Activated naive CD4-positive, alpha-beta T cell treated with Interleukin-2 at 50 U/mL for 16 hours (primary cell): ENCODE data around the gene WNT6.

ENCODE experiments used
- DNase-seq: peaks from one replicate; pipeline ENCODE4 v3.0.0-alpha.2; 2020

WNT6 gene

DNA sequence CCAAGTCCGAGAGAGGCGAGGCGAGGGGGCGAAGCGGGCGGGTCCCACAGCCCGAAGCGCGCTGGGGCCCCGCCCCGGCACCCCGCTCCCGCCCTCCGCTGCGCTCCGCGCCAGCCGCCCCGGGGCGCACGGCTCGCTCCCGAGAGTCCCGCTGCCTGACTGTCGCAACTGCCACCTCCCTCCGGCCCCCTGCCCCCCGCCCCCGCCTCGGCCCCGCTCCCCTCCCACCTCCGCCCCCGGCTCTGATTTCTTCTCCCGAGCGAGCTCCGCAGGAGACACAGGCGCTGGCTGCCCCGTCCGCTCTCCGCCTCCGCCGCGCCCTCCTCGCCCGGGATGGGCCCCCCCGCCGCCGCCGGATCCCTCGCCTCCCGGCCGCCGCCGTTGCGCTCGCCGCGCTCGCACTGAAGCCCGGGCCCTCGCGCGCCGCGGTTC is at the start of gene WNT6:
WNT6 (plus strand) TSS at position 250 of the 432 bp plus-strand sequence. CDS start 233 bp downstream, outside the sequence.
- no peak for DNase-seq

DNA sequence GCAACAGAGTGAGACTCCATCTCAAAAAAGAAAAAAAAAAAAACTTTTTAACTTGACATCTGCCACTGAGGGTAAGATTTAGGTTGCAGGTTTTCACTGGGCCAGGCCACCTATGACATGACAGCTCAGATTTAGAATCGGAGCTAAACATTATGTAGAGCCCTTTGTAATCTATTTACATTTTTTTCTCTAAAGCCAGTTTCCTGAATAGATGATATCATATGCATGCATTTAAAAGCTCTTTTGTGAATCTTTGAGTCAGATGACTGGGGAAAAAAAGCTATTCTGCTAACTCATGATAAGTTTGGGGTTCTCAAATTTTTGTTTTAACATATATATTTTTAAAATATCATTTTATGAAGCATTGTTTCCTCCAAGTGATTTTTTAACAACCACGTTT is 49.3 kb upstream of the WNT6 start:
- no peak for DNase-seq

DNA sequence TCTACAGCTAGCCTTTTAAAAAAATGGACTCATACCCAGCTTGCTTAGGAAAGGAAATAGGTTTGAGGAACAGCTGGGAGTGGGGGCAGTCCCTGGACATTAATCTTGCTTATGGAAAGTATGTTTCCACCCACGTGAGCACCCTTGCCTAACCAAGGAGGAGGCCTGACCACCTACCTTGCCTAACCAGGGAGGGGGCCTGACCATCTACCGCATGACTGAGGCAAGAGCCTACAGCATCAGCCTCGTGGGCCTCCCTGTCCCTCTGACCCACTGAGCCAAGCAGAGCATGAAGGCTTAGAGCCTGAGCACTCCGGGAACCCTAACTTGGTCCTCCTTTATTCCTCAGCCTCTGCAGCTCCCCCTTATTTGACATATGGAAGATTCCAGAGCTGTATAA is 48.2 kb upstream of the WNT6 start:
- no peak for DNase-seq

DNA sequence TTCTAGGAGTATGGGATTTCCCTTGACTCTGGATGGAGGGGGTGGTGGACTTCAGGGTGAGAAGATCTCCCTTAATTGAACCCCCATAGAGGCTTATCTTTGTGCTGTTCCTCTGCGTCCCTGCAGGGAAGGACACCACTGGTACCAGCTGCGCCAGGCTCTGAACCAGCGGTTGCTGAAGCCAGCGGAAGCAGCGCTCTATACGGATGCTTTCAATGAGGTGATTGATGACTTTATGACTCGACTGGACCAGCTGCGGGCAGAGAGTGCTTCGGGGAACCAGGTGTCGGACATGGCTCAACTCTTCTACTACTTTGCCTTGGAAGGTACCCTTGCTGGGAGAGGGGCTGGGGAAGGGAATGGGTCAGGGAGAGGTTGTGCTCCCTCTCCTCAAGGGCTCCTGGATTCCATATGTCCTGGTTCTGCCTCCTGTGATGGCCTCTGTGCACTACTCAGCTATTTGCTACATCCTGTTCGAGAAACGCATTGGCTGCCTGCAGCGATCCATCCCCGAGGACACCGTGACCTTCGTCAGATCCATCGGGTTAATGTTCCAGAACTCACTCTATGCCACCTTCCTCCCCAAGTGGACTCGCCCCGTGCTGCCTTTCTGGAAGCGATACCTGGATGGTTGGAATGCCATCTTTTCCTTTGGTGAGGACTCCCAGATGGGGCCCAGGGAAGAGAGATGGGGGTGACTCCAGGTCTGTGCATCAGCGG is 47.3 kb upstream of the WNT6 start:
- no peak for DNase-seq

DNA sequence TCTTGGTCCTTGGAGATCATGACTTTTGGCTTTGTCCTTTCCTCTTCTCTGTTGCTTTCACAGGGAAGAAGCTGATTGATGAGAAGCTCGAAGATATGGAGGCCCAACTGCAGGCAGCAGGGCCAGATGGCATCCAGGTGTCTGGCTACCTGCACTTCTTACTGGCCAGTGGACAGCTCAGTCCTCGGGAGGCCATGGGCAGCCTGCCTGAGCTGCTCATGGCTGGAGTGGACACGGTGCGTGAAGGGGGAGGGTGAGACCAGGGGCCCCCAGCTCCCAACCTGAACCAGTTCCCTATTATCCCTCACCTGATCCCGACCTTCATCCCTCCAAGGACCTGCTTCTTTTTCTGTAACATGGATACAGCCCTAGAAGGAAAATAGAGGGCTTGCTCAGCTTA is 46.7 kb upstream of the WNT6 start:
- no peak for DNase-seq

DNA sequence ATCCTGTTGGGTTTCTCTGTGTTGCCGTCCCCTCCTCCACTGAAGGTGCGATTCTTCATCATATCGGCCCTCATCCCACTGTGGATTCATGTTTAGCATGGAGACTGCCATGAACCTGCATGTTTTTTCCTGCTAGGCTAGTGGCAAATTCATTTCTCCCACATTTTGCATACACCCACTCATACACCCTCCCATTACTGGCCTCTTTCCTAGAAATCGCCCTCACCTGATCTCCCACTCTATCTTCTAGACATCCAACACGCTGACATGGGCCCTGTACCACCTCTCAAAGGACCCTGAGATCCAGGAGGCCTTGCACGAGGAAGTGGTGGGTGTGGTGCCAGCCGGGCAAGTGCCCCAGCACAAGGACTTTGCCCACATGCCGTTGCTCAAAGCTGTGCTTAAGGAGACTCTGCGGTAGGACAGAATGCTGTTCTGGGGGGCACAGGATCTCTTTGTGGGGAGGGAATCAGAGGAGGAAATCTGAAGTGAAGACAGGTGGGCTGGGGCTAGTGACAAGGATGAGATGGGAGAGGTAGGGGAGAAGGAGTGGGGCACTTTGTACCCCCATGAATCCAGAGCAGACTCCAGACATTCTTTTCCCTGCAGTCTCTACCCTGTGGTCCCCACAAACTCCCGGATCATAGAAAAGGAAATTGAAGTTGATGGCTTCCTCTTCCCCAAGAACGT is 45.7 kb upstream of the WNT6 start:
- DNase-seq = no peak

DNA sequence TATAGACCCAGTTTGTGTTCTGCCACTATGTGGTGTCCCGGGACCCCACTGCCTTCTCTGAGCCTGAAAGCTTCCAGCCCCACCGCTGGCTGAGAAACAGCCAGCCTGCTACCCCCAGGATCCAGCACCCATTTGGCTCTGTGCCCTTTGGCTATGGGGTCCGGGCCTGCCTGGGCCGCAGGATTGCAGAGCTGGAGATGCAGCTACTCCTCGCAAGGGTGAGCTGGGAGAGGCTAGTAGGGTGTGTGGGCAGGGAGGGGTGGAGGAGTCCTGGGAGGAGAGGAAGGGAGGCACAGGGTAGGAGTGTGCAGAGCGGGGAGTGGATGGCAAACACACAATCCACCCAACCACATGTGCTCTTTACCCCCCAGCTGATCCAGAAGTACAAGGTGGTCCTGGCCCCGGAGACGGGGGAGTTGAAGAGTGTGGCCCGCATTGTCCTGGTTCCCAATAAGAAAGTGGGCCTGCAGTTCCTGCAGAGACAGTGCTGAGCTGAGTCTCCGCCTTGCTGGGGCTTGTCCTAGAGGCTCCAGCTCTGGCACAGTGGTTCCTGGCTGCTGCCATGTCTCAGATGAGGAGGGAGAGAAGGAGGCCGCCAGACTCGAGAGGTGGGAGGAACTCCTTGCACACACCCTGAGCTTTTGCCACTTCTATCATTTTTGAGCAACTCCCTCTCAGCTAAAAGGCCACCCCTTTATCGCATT is 44.9 kb upstream of the WNT6 start:
- DNase-seq = no peak

DNA sequence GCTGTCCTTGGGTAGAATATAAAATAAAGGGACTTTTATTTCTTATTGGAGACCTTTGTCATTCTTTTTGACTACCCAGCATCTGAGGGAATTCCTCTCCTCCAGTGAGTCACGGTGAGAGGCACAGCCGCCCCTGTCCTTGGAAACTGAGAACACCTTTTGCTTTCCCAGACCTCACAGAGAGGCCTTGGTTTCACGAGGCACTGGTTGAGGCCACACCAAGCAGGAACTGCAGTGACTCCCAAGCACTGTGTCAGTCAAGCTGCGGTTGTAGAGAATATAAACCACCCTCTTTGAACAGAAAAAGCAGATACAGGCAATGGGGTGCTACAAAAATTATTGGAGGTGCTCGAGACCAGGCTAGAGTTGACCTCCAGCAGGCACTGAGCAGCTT is 44.4 kb upstream of the WNT6 start:
- DNase-seq = no peak

DNA sequence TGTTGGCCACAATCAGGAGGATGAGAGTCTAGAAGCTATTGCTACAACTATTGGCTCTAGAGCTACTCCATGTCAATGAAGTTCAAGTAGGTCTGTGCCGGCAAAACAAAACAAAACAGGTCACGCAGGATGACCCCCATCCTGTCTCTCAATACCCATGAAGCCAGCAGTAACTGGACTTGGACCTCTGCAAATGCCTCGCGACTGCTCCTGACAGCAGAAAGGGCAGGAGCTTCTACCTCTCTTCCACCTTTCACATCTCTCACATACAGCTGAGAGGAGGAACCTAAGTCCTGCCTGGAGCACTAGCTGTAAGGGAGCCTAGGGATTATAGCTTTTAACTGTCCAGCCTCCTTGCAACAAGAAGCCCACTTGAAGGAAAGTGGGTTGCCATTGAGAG is 44.0 kb upstream of the WNT6 start:
- no peak for DNase-seq

DNA sequence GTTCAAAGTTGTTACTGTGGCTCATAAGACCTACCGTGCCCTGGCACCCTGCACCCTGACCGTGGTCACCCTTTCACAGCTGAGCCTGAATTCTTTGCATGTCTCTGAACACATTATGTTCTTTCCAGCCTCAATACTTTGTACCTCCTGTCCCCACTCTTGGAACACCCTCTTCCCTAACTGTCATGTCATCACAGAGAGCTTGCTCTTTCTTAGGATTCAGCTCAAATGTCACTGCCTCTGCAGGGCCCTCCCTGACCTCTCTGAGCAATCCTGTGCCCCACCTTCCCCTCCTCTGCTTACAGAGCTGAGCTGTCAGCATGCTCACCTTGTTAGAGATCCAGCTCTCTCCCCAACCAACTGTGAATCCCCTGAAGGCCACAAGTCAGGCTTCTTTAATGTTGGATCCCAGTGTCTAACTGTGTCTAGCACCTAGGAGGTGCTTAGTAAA is 43.0 kb upstream of the WNT6 start:
- DNase-seq = no peak

DNA sequence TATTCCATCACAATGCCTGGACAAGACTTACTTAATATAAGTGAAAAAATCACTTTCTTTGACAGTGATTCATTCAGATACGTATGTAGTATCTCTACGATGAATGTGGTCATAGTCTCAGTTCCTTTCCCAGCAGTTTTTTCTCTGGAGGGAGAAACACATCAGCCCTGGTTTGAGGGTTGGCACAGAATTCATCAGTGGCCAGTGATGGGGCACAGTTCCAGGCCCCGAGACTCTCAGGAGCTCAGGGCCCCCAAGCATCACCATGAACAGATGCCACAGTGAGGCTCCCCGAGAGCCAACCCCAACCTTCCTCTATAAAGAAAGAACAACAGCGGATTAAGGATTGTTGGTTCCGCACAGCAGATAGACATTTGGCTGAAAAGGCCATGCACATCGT is 40.5 kb upstream of the WNT6 start:
- no peak for DNase-seq

DNA sequence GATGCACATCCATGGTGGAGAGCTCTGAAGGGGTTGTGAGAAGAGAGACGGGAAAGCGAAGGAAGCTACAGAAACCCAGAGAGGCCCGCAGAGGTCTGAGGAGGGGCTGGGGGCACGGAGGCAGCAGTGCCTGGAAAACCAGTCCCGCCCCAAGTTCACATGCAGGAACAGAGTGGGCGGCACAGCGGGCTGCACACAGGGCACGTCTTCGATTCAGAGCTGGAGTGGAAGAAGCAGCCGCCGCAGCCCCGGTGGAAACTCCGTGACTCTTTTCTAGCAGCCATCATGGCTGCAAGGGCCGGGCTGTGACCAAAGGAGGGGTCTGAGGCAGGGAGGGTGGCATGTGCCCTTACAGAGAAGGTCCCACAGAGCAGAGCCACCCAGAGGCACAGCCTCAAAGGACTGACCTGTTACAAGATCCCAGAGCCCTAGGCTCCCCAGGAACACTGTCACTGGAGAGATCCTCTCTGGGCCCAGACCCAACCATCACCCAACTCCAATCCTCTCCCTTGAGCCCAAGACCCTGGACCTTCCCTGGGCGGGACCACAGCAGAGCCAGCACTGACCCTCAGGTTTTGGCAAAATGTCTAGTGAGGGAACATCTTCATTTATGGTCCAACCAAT is 38.7 kb upstream of the WNT6 start:
- DNase-seq = no peak

DNA sequence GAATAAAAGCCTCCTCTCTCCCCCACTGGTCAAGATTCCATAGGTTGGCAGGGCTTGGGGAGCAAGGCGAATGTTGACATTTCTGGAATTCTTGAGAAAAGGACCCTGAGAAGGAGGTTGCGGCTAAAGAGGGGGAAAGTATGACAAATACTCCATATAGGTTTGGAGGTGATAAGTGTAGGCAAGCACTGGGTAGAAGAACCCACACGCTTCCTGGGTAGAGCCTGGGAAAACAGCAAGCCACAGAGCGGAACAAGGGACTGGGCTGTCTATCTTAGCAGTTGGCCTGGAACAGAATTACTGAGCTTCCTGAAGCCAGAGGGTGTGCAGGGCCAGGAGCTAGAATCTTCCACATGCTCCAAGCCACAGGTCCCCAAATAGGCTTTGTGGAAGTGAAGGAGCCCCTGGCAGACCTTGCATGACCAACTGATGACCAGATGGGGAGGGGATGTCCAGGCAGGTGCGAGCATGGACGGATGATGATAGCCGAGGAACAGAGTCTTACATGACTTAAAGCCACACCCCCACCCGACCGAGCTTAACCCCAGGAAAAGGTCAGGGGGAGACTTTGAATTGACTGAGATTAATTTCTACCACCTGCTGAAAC is 37.9 kb upstream of the WNT6 start:
- DNase-seq = no peak

DNA sequence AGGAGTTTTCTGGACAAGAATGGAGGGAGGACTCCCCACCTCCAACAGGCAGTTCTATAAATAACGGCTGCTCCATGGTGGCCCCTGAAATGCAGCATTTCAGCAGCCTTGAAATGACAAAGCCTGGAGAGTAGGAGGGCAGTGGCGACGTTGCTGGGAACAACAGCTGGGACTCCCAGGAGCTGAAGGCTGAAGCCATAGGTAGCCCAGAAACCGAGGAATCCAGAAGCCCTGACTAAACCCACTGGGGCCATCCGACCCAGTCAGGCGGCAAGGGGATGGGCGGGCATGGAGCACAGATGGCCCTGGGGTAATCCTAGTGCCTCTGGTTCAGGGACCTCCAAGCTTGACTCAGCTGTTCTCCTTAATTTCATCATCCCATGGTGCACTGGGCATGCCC is 37.0 kb upstream of the WNT6 start:
- DNase-seq = no peak

DNA sequence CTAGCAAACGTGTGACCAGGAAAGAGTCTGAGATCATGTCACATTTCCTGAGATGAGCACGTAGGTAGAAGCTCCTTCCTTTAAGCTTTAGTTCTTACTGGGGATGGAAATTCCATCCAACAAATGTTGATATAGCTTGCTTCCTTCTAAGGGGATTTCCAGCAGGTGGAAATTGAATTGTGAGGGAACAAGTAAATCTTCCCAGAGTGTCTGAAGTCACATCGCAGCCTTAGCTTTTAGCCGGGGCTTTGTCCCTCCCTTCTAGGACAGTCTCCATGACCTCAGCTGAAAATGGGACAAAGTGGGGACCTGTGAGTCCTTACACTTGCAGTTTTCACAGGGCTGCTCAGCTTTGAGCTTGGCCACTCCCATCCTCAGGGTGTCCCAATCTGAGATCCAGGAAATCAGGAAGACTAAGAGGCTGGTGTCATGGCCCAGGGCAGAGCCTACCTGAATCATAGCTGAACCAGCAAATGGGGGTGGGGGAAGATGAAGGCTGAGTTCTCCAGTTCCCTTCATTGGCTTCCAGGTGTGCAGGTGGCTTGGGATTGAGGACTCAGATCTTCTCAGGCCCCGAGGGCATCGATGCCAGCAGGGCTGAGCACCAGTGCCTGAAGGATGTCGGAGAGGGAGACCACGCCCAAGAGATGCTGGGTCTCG is 36.3 kb upstream of the WNT6 start:
- no peak for DNase-seq

DNA sequence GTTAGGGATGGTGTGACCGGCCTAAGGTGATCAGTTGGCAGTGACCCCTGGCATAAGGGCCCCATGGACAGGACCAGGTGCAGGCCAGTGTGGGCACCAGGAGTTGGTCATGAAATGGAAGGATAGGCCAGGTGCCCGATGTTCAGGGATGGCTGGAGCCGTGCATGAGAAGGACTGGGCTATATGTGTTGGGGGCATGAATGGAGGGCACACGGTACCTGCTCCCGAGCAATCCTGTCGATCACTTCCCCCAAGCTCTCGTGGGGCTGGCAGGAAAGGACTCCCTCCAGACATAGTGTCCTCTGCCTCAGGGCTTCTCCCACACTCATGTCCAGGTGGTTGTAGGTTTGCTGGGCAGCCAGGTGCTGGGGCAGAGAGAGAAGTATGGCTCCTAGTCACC is 35.6 kb upstream of the WNT6 start:
- DNase-seq = no peak

DNA sequence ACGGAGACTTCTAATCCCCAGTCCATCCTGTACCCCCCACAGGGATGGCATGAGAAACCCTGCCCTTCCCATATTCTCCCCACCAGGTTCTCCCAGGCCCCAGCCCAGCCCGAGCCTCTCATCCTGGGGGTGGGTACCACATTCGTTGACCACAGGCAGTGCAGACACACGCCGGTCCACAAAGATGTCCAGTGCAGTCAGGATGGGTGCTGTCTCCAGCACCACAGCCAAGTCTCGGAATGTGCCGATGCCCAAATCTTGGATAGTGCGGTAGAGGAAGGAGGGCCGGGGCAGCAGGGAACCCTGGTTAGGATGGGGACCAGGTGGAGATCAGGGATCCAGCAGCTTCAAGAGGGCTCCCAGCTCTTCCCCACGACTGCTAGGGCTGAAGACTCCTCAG is 32.8 kb upstream of the WNT6 start:
- DNase-seq = no peak

DNA sequence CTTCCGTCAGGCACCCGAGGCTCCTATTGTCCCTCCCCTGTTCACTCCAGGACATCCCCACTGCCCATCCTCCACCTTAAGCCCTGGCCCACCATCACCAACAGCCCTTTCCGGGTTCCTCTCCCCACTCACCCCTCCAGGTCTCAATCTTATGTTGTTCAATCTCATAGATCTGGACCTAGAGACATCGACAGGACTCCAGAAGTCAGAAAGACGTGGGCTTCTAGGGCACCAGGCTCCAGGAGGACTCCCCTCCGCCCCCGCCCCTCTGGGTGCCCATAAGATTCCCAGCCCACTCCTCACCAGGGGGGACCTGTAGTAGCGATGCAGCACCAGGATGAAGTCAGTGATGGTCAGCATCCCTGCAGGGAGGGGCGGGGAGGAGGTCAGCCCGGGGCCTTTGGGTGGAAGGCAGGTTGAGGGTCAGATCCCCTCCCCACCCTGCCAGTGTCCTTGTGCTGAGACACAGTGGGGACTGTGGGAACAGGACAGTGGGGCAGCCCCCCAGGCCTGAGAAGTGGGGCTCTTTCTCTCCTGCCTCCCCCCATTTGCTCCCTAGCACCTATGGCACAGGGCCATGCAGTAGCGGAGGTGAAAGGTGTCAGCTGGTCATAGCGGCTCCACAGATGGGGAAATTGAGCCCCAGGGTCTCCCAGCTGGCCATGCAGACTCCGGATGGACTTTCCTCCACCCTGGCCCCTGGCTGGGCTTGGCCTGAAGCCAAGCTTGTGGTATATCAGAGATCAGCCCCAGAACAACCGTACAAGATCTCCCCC is 31.7 kb upstream of the WNT6 start:
- no peak for DNase-seq

DNA sequence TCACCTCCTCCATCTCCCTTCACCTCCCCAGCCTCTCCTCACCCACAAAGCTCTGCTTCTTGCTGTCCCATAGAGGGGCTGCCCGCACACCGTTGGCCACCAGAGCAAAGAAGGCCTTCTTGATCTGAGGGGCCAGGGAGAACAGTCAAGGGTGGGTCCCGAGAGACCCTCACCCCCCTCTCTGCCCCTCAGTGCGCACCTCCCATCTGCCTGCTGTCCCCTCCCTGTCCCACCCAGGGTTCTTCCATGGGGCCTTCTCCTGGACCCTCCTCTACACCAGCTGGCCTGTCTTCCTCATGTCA is 31.2 kb upstream of the WNT6 start:
- DNase-seq = no peak

DNA sequence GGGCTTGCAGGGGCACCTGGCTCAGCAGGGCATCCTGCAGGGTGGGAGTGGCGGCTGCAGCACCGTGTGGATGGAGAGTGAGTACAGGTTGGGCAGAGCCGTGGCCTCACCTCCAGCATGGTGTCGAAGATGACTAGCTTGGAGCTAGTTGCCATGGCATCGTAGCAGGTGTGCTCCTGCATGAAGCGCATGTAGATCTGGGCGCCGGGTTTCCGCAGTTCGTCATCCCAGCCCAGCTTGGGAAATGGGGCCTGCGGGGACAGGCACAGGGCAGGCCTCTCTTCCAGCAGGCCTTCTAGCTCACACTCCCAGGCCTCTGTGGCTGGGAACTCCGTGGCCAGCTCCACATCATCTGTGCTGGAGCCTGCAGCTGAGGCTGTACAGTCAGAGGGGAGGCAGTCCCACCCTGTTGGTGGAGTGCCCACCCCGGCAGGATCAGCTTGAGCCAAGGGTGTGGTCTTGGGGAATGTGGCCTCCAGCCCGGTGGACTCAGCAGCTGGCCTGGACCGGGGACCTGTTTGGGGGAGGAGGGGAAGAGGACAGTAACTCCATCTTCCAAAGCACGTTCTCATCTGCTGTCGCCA is 29.6 kb upstream of the WNT6 start:
- no peak for DNase-seq

DNA sequence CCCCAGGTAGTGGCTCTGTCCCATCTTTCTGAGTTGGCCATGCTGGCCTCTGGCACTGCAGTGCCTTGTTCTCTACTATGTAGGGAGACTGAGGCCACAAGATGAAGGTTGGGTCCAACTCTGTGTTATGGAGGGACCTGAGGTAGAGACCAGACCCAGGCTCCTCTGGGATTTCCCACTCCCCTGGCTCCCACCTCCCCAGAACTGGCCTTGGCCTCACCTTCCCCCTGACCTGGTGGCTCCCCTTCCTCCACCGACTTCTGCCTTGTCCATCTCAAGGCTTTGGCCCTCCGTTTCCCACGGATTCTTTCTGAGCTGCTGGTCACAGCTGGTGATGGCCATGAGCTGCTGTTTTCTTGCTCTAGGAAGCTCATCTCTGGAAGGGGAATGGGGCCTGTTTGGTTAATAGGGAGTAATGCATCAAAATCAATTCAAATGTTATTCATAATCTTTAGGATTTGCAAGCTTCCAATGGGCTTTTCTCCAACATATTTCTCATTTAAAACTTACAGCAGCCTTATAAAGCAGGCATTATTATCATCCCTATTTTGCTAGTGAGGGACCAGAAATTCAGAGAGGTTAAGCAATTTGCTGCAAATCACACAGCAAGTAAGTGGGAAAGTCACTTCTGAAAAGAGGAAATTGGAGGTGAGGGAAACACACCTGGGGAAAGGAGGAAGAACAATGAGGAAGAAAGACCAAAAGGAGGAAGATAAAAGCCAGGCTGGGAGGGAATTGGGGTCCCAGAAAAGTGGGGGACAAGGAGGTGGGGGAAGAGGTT is 28.9 kb upstream of the WNT6 start:
- no peak for DNase-seq
